ENCODE measurements around the gene AFMID.

The AFMID gene

DNA sequence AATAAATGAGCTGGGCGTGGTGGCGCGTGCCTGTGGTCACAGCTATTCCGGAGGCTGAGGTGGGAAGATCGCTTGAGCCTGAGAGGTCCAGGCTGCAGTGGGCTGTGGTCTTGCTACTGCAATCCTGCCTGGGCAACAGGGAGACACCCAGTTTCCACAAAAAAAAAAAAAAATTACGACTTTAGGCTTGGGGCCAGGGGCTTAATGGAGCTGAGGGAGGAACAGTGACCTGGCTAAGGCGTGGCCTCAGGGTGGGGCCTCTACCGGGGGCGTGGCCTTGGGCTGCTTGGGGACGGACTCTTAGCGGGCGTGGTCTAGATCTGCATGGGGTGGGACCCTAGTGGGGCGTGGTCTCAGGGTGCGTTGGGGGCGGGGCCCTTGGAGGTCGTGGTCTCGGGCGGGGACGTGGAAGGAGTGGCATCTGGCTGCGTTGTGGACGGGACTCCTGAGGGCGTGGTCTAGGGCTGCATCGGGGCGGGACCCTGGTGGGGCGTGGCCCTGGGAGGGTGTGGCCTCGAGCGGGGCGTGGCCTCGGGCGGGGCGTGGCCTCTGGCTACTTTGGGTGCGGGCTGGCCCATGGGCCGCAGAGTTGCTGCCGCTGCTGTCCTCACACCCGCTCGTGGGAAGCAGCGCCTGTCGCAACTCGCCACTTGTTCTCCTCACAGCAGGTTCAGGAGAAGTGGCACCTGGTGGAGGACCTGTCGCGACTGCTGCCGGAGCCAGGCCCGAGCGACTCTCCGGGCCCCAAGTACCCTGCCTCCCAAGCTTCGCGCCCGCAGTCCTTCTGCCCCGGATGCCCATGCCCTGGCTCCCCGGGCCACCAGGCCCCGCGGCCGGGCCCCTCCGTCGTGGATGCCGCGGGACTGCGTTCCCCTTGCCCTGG is 46.8 kb upstream of the AFMID start:
- Histone ChIP-seq H3K27ac (ENCODE audit: low read length) (no peak overlapping the region), H3K4me3 (ENCODE audit: low read depth in 1 of 2, low read length in 2 of 2) (no peak overlapping the region), H2AFZ (ENCODE audit: low read depth, low read length) (no peak overlapping the region), H3K27me3 (ENCODE audit: insufficient read depth, low read length, poor library complexity) (no peaks in the 10 kb centered on the region), H3K4me2 (ENCODE audit: insufficient read depth, low read length) (no peak overlapping the region), H3K9me3 (ENCODE audit: insufficient read depth, low read length, severe bottlenecking) (no peaks in the 10 kb centered on the region), H3K4me1 (ENCODE audit: insufficient read depth, low read length) (no peaks in the 10 kb centered on the region), H4K20me1 (ENCODE audit: insufficient read depth, low read length) (peaks cover 18% of the 10 kb centered on the region), H3K79me2 (ENCODE audit: insufficient read depth, low read length) (no peaks in the 10 kb centered on the region), H3K9ac (ENCODE audit: low read depth, low read length) (no peak overlapping the region), H3K36me3 (ENCODE audit: insufficient read depth, low read length) (peaks cover 12% of the 10 kb centered on the region)
- peak; percentile 71 for ATAC-seq (ENCODE audit: insufficient read depth, low read depth)
- peak; percentile 84 for DNase-seq
- TF ChIP-seq EZH2 (IDR thresholded peaks at IDR 0.05; ENCODE audit: borderline replicate concordance, low read depth, low read length, severe bottlenecking) = no peak
- TF ChIP-seq, protein P1, sequence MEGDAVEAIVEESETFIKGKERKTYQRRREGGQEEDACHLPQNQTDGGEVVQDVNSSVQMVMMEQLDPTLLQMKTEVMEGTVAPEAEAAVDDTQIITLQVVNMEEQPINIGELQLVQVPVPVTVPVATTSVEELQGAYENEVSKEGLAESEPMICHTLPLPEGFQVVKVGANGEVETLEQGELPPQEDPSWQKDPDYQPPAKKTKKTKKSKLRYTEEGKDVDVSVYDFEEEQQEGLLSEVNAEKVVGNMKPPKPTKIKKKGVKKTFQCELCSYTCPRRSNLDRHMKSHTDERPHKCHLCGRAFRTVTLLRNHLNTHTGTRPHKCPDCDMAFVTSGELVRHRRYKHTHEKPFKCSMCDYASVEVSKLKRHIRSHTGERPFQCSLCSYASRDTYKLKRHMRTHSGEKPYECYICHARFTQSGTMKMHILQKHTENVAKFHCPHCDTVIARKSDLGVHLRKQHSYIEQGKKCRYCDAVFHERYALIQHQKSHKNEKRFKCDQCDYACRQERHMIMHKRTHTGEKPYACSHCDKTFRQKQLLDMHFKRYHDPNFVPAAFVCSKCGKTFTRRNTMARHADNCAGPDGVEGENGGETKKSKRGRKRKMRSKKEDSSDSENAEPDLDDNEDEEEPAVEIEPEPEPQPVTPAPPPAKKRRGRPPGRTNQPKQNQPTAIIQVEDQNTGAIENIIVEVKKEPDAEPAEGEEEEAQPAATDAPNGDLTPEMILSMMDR (IDR thresholded peaks at IDR 0.05; ENCODE audit: borderline replicate concordance, extremely low read depth, low read length, poor library complexity, severe bottlenecking) = no peak

GRCh38 chr17:78141437-78142118 is 45.6 kb upstream of the AFMID start:
- TF ChIP-seq, protein P1 (IDR thresholded peaks at IDR 0.05; ENCODE audit: borderline replicate concordance, extremely low read depth, low read length, poor library complexity, severe bottlenecking) = no peak
- TF ChIP-seq EZH2 (IDR thresholded peaks at IDR 0.05; ENCODE audit: borderline replicate concordance, low read depth, low read length, severe bottlenecking) = no peak
- ATAC-seq (ENCODE audit: insufficient read depth, low read depth) = no peak
- Histone ChIP-seq H3K4me1 (ENCODE audit: insufficient read depth, low read length) (no peaks in the 10 kb centered on the region), H3K4me3 (ENCODE audit: low read depth in 1 of 2, low read length in 2 of 2) (no peak overlapping the region), H3K36me3 (ENCODE audit: insufficient read depth, low read length) (peaks cover under 1% of the 10 kb centered on the region; the same call in 1 of the 2 replicates), H2AFZ (ENCODE audit: low read depth, low read length) (no peak overlapping the region), H3K27ac (ENCODE audit: low read length) (no peak overlapping the region), H3K27me3 (ENCODE audit: insufficient read depth, low read length, poor library complexity) (no peaks in the 10 kb centered on the region), H3K9ac (ENCODE audit: low read depth, low read length) (no peak overlapping the region), H3K79me2 (ENCODE audit: insufficient read depth, low read length) (no peaks in the 10 kb centered on the region), H3K9me3 (ENCODE audit: insufficient read depth, low read length, severe bottlenecking) (no peaks in the 10 kb centered on the region), H4K20me1 (ENCODE audit: insufficient read depth, low read length) (peaks cover 17% of the 10 kb centered on the region), H3K4me2 (ENCODE audit: insufficient read depth, low read length) (no peak overlapping the region)
- no peak for DNase-seq

DNA sequence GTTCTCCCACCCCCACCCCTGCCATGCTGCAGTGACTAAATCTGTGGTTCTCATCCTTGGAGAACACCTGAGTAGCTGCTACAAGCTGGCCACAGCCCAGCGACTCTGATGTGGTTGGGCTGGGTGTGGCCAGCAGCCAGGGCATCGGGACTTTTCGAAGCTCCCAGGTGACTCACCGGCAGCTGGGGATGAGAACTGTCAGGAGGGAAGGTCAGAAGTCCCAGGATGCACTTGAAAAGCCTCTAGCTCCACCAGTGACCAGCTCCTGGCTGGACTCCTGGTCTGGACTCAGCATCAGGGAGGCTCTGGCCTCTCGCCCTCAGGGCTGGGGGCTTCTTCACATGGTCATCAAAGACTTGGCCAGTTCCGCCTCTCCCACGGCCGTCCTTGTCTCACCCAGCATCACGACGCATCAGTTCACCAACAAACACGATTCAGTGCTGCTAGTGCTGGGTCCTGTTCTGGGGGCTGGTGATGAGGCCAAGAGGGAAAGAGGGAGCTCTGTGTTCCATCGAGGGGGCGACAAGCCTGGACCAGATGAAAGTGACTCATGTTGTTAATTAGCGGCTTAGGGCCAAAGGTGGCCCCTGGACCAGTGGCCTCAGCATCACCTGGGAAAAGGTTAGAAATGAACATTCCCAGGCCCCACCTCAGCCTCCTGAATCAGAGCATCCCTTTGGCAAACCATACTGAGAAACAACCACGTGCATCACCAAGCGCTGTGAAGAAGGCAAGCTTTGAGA is 44.9 kb upstream of the AFMID start:
- TF ChIP-seq EZH2 (IDR thresholded peaks at IDR 0.05; ENCODE audit: borderline replicate concordance, low read depth, low read length, severe bottlenecking) = no peak
- TF ChIP-seq, protein P1 (IDR thresholded peaks at IDR 0.05; ENCODE audit: borderline replicate concordance, extremely low read depth, low read length, poor library complexity, severe bottlenecking) = no peak
- Histone ChIP-seq H2AFZ (ENCODE audit: low read depth, low read length) (no peak overlapping the region), H3K4me3 (ENCODE audit: low read depth in 1 of 2, low read length in 2 of 2) (no peak overlapping the region), H3K79me2 (ENCODE audit: insufficient read depth, low read length) (no peaks in the 10 kb centered on the region), H3K9me3 (ENCODE audit: insufficient read depth, low read length, severe bottlenecking) (no peaks in the 10 kb centered on the region), H4K20me1 (ENCODE audit: insufficient read depth, low read length) (peaks cover 11% of the 10 kb centered on the region), H3K4me2 (ENCODE audit: insufficient read depth, low read length) (no peak overlapping the region), H3K36me3 (ENCODE audit: insufficient read depth, low read length) (no peaks in the 10 kb centered on the region; the same call in 1 of the 2 replicates), H3K9ac (ENCODE audit: low read depth, low read length) (no peak overlapping the region), H3K27ac (ENCODE audit: low read length) (no peak overlapping the region), H3K4me1 (ENCODE audit: insufficient read depth, low read length) (no peaks in the 10 kb centered on the region), H3K27me3 (ENCODE audit: insufficient read depth, low read length, poor library complexity) (no peaks in the 10 kb centered on the region)
- DNase-seq = no peak
- no peak for ATAC-seq (ENCODE audit: insufficient read depth, low read depth)
